Amniotic stem cell (primary cell): Measurements from ENCODE around the gene CCDC120.

Experiments
- DNase-seq: peaks from one replicate; lab custom pipeline; 2025; lab: John Stamatoyannopoulos, UW

Gene CCDC120

DNA sequence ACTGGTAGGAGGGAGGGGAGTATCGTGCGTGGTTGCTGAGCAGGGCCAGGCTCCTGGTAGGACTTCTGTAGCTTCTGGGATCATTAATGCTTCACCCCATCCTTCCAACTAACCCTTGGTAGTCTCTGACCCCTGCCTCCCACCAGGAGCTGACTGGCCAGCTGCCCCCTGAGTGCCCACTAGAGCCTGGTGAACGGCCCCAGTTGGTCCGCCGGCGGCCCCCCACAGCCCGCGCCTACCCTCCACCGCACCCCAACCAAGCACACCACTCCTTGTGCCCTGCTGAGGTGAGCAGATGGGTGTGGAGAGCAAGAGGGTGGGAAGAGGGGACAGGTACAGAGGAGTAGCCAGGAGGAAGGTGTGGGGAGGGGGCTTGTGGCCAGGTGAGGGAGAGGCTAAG lies 4.9 kb downstream of the CCDC120 start:
- no peak for DNase-seq

DNA sequence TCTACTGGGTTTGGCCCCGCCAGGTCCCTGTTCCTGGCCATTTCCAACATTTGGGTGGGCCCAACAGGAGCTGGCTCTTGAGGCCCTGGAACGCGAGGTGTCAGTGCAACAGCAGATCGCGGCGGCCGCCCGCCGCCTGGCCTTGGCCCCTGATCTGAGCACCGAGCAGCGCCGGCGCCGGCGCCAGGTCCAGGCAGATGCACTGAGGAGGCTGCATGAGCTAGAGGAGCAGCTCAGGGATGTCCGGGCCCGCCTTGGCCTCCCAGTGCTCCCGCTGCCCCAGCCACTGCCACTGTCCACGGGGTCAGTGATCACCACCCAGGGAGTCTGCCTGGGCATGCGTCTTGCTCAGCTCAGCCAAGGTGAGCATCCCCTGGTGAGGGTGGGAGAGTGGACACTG lies 5.5 kb downstream of the CCDC120 start:
- DNase-seq: no peak

- DNase-seq: no peak
These were observed 5.9 kb downstream of the CCDC120 start for GRCh38 chrX:49064735-49065134.

DNA sequence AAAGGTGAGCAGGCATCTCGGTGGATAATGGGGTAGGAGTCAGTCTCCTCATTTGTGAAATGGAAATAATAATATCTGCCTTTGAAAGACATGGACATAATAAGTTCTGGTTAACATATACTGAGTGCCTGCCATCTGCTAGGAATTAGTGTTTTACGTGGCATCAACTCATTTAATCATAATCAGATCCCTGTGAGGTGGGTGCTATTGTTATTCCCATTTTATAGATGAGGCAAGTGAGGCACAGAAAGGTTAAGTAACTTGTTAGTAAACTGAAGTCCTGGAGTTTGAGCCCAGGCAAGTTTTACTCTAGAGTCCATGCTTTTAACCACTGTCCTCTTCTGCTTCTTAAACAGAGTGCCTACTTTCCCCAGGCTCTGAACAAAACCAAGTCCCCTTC lies 7.5 kb downstream of the CCDC120 start:
- DNase-seq: no peak

DNA sequence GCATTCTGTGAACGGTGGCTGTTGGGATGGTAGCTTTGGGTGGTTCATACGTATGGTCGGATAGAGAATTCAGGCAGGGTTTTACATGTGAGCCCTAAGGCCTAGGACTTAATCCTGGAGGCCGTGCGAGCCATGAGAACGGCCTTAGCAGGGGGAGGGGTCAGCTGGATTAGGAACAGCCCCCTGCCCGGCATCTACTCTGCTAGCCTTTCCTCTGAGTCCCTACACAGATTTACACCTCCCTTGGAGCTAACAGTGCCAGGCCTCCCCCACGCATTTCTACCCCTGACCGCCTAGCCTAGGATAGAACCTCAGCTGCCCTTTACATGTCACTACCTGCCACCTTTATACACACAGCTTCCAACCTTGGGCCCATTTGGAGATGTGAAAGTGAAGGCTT lies 7.9 kb downstream of the CCDC120 start:
- no peak for DNase-seq

DNA sequence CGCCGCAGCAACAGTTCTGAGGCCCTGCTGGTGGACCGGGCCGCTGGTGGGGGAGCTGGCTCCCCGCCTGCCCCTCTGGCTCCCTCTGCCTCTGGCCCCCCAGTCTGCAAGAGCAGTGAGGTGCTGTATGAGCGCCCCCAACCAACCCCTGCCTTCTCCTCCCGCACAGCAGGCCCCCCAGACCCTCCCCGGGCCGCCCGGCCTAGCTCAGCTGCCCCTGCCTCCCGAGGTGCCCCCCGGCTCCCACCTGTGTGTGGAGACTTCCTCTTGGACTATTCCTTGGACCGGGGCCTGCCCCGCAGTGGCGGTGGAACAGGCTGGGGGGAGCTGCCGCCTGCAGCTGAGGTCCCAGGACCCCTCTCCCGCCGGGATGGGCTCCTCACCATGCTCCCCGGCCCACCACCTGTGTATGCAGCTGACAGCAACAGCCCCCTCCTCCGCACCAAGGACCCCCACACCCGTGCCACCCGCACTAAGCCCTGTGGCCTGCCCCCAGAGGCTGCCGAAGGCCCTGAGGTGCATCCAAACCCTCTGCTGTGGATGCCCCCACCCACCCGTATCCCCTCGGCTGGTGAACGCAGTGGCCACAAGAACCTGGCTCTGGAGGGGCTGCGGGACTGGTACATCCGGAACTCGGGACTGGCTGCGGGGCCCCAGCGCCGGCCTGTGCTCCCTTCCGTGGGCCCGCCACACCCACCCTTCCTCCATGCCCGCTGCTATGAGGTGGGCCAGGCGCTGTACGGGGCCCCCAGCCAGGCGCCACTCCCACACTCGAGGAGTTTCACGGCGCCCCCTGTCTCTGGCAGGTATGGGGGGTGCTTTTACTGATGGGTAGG lies 8.7 kb downstream of the CCDC120 start:
- DNase-seq: no peak

DNA sequence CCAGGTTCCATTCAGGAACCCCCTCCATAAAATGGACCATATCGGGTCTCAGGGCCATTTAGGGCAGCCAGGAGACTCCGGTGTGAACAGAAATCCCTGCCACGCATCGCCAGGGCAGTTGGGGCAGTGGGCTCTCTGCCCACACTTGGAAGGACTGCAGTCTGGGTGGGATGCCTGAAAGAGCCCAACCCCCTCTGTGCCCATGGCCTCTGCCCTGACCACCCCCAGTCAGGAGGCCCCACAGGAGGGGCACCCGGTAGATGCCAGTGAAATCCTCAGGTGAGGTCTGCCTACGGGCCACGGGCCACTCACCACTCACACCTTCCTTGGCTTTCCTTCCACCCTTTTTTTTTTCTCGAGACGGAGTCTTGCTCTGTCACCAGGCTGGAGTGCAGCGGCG lies 10.2 kb downstream of the CCDC120 start:
- no peak for DNase-seq

DNA sequence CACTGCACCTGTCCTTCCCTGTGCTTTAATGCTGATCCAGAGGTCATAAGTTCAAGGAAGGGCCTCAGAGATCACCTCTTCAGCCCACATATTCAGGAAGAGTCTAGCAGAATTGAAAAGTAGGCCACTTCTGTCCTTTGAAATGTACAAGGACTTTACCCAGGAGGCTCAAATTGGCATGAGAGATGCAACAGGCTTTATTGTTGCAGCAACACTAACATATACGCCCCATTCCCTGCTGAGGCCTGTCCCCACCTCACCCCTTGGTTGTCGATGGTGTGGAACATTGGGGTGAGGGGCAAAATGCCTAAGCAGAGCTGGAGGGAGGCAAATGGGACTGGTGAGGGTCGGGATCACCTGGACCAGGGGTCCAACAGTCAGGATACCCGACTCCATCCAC lies 12.2 kb downstream of the CCDC120 start:
- DNase-seq: no peak

DNA sequence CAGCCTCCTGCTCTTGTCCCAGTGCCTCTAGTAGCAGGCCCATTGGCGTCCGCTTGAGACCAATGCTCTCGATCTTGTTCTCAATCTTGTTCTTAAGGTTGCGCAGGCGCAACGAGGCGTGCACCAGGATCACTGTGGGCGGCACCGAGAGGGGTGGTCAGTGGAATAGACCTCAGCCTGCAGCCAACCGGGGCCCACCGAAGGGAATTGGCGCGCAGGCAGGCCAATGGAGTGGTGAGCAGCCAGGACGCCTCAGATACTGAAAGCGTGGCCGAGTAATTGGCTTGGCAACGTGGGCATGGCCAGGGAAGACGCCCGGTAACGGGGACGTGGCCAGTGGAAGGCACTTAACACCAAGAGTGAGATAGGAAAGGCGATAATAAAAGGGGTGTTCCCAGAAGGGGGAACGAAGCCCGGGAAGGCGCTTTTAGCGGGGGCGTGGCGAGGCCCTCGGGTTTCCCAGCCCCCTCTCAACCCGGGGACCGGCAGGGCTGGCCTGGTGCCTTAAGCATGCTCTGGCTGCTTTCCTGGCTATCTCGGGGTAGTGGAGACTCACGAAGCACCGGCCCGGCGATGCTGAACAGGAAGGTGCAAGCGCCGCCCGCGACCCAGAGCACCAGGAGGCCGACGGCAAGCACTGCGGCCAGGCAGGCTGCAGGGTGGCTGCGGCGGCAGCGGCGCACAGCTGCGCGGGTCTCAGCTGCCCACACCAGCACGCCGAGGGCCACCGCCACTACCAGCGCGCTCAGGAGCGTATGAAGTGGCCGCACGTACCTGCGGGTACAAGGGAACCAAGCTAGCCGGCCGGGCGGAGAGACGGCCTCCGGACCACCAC lies 13.3 kb downstream of the CCDC120 start:
- DNase-seq: no peak

GRCh38 chrX:49072712-49073095 lies 13.9 kb downstream of the CCDC120 start:
- DNase-seq: no peak

- peak; percentile 63 for DNase-seq
These were observed 15.1 kb downstream of the CCDC120 start, which contains the start of gene PRAF2 for GRCh38 chrX:49073601-49074575. Gene PRAF2 (minus strand): TSS chrX:49074002. CDS start chrX:49073987, 15 bp downstream.

DNA sequence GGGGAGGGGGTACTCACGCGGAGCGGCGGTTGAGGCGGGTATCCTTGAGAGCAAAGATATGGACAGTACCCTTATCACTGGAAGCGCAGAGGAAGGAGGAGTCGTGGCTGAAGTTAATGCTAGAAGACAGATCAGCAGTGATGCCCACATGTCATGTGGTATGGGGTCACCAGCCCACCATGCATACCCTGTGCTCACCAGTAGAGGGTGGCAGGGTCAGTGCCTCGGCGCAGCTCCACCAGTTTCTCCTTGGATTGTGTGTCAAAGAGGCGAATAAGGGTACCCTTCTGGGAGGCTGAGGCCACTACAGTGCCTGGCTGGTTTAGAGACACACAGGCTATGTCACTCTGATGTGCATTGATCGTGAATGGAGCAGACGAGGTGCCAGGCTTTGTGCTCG lies 16.5 kb downstream of the CCDC120 start:
- no peak for DNase-seq

DNA sequence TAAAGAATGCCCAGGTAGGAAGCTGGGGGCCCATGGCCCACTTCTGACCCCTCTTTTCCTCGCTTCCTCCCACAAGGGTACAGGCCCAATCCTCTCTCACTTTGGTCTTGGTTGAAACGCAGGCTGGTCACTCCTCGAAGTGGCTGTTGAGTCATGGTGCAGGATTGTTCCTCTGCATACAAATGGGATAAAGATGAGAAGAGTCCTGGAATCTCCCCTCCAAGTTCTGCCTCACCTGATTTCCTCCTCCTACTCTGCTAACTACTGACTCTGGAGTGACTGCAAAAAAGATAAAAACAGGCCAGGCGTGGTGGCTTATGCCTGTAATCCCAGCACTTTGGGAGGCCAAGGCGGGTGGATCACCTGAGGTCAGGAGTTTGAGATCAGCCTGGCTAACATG lies 19.1 kb downstream of the CCDC120 start:
- DNase-seq: no peak

DNA sequence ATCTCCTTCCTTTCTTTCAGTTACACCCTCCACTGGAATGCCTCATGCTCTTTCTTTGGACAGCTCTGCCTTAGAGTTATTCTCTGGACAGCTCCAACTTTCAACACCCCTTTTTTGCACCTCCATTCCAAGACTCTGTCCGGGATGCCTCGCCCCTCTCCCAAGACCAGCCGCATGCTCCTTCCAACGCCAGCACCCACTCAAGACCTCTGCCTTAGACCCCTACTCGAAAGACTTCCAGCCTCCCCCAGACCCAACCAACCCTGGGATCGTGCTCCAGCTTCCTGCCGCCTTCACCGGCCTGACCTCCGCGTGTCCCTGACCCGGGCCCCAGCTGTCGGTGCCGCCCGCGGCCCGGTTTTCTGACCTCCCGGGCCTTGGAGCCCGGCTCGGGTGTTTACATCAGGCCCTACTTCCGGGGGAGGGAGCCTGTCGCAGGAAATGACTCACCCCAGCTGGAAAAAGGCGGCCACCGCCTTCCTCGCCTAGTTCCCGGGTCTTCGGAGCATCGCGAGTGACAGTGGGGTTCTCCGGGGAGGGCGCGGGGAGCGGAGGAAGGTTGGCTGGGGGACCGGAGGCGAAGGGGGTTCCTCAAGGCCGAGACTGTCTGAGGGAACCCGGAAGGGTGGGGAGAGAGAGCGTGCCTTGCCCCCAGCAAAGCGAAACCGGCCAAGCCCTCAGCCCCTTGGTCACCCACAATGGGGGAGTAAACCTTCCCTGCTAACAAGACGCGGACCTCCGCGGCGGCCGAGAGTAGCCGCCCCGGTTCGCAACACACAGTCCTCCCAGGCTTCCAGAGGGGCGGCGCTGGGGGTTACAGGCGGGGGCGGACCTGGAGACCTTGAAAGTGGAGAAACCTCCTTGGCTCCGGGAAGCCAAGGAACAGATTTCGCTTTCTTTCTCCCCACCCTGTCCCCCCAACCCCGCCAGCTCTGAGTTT lies 21.0 kb downstream of the CCDC120 start, which contains the start of gene WDR45:
WDR45 (minus strand) TSS at position 399 of the 940 bp plus-strand sequence. CDS start 1,792 bp downstream, outside the sequence.
- DNase-seq: peak; percentile 12

DNA sequence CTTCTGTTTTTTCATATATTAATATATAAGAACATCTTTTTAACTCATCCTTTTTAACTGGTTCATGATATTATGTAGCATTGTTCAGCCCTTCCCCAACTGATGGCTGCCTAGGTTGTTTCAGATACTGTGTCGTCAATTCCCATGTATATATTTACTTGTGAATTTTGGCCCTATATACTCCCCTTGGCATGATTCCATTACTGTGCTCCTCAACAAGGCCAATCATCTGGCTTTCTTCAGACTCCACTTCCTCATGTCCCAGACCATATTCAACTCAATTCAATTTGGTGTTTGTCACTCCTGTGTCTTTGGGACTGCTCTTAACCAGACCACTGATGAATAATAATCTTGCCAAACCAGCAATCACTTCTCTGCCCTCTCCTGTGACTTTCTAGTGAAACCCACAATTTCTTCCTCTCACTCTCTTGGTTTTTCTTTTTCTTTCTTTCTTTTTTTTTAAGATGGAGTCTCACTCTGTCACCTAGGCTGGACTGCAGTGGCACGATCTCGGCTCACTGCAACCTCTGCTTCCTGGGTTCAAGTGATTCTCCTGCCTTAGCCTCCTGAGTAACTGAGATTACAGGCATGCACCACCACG lies 23.6 kb downstream of the CCDC120 start:
- no peak for DNase-seq

- DNase-seq: no peak
These were observed 30.8 kb downstream of the CCDC120 start for GRCh38 chrX:49089553-49089952.

- DNase-seq: no peak
These were observed 37.6 kb downstream of the CCDC120 start for GRCh38 chrX:49096419-49096818.

- DNase-seq: peak; percentile 58
These were observed 42.2 kb downstream of the CCDC120 start for GRCh38 chrX:49100704-49101628.

- DNase-seq: no peak
These were observed 42.8 kb downstream of the CCDC120 start for GRCh38 chrX:49101629-49101984.
